NCI-H146 treated with DMSO at 0.1 percent for 48 hours (cell line): ENCODE data around the gene RNF2.

Source experiments
- DNase-seq: peaks from one replicate; lab custom pipeline; 2025; ENCODE audit not compliant: unreplicated experiment; lab: John Stamatoyannopoulos, UW

The RNF2 gene

GRCh38 chr1:185091480-185091879 lies 46.1 kb downstream of the RNF2 start:
- DNase-seq, result no peak

- DNase-seq, result no peak
These were observed 49.4 kb downstream of the RNF2 start for GRCh38 chr1:185094761-185095160.

GRCh38 chr1:185096531-185096930 lies 51.2 kb downstream of the RNF2 start:
- no peak for DNase-seq

- no peak for DNase-seq
These were observed 58.7 kb downstream of the RNF2 start for GRCh38 chr1:185104083-185104482.

- no peak for DNase-seq
These were observed 59.8 kb downstream of the RNF2 start for GRCh38 chr1:185105121-185105520.

- DNase-seq, result no peak
These were observed 63.0 kb downstream of the RNF2 start for GRCh38 chr1:185108321-185108720.

GRCh38 chr1:185110145-185110544 lies 64.8 kb downstream of the RNF2 start:
- DNase-seq, result no peak

- DNase-seq, result no peak
These were observed 66.5 kb downstream of the RNF2 start for GRCh38 chr1:185111873-185112272.

- DNase-seq, result no peak
These were observed 67.0 kb downstream of the RNF2 start for GRCh38 chr1:185112356-185112755.

GRCh38 chr1:185129708-185130107 lies 84.3 kb downstream of the RNF2 start:
- no peak for DNase-seq

- DNase-seq, result no peak
These were observed 87.2 kb downstream of the RNF2 start for GRCh38 chr1:185132534-185132933.

- DNase-seq, result no peak
These were observed 92.7 kb downstream of the RNF2 start for GRCh38 chr1:185137896-185138545.

- DNase-seq, result no peak
These were observed 93.9 kb downstream of the RNF2 start for GRCh38 chr1:185139246-185139645.

- no peak for DNase-seq
These were observed 98.9 kb downstream of the RNF2 start for GRCh38 chr1:185144233-185144632.

GRCh38 chr1:185151215-185151614 lies 105.9 kb downstream of the RNF2 start:
- DNase-seq, result no peak
